Stimulated activated CD8-positive, alpha-beta memory T cell treated with anti-CD3 and anti-CD28 coated beads, Interleukin-15, amount 100 ng/mL, for 48 hours (primary cell): ENCODE data around the gene ITIH5.
"Not testable (repeated sequence)": the region's sequence is repeated elsewhere in the genome, so short reads cannot be mapped to it uniquely, and the experiment has no call there.

Experiments
- DNase-seq, 2 donors: peaks; one replicate each; pipeline ENCODE4 v3.0.0-alpha.2; 2020; ENCODE audit warnings: low read depth in 2 of 2

ITIH5 gene

GRCh38 chr10:7666253-7667023 is at the start of gene ITIH5:
ITIH5 (minus strand) TSS chr10:7666966; CDS start chr10:7666892, 74 bp downstream.
- no peak for DNase-seq

- DNase-seq, result no peak
These were observed 48.7 kb upstream of the ITIH5 start for GRCh38 chr10:7715515-7715914.

- DNase-seq, result not testable (repeated sequence)
These were observed 44.3 kb upstream of the ITIH5 start for GRCh38 chr10:7711075-7711474.

GRCh38 chr10:7710446-7710845 is 43.7 kb upstream of the ITIH5 start:
- no peak for DNase-seq

GRCh38 chr10:7708832-7709231 is 42.1 kb upstream of the ITIH5 start:
- no peak for DNase-seq

- no peak for DNase-seq
These were observed 41.3 kb upstream of the ITIH5 start for GRCh38 chr10:7707858-7708622.

GRCh38 chr10:7707102-7707501 is 40.3 kb upstream of the ITIH5 start:
- DNase-seq, result no peak

GRCh38 chr10:7706534-7707073 is 39.8 kb upstream of the ITIH5 start:
- DNase-seq, result no peak

GRCh38 chr10:7705341-7705740 is 38.6 kb upstream of the ITIH5 start:
- no peak for DNase-seq

- DNase-seq, result no peak
These were observed 37.6 kb upstream of the ITIH5 start for GRCh38 chr10:7704071-7705016.

- DNase-seq, result no peak
These were observed 36.4 kb upstream of the ITIH5 start, which contains the start of gene ITIH2 for GRCh38 chr10:7703140-7703539. ITIH2 (plus strand) TSS chr10:7703316; CDS start chr10:7703435, 119 bp downstream.

GRCh38 chr10:7702288-7702812 is 35.6 kb upstream of the ITIH5 start:
- no peak for DNase-seq

GRCh38 chr10:7701158-7701742 is 34.5 kb upstream of the ITIH5 start:
- DNase-seq, result no peak

- DNase-seq, result no peak
These were observed 33.9 kb upstream of the ITIH5 start for GRCh38 chr10:7700577-7701125.

GRCh38 chr10:7697426-7697825 is 30.7 kb upstream of the ITIH5 start:
- no peak for DNase-seq

- DNase-seq, result no peak
These were observed 29.8 kb upstream of the ITIH5 start for GRCh38 chr10:7696545-7696944.

- not testable (repeated sequence) for DNase-seq
These were observed 26.4 kb upstream of the ITIH5 start for GRCh38 chr10:7693194-7693593.

- not testable (repeated sequence) for DNase-seq
These were observed 25.6 kb upstream of the ITIH5 start for GRCh38 chr10:7692368-7692767.

GRCh38 chr10:7690885-7691597 is 24.3 kb upstream of the ITIH5 start:
- DNase-seq, result not testable (repeated sequence)

- DNase-seq, result no peak
These were observed 22.8 kb upstream of the ITIH5 start for GRCh38 chr10:7689591-7689990.
